ENCODE data around the gene LCP2.

Gene LCP2

DNA sequence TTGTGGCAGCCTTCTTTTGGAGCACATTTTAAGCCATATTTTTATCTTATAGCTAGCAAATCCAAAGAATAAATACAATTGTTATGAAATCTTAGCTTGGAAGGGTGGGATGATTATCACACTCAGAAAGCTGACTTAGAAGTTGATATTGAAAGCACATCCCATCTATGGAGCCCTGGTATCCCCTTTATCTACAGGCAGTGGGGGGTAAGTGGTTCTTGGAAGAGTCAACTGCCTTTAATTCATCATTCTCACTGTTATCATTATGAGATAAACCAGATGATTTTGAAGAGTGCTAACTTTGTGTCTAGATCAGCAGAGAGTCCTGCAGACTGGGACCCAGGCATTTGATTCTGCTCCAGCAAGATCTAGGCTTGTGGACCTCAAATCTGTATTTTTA lies 3.0 kb downstream of the LCP2 start:
- no peak for DNase-seq

GRCh38 chr5:170294057-170294456 lies 3.5 kb downstream of the LCP2 start:
- no peak for DNase-seq

- DNase-seq, result no peak
Measured at GRCh38 chr5:170293273-170293672, 4.3 kb downstream of the LCP2 start.

DNA sequence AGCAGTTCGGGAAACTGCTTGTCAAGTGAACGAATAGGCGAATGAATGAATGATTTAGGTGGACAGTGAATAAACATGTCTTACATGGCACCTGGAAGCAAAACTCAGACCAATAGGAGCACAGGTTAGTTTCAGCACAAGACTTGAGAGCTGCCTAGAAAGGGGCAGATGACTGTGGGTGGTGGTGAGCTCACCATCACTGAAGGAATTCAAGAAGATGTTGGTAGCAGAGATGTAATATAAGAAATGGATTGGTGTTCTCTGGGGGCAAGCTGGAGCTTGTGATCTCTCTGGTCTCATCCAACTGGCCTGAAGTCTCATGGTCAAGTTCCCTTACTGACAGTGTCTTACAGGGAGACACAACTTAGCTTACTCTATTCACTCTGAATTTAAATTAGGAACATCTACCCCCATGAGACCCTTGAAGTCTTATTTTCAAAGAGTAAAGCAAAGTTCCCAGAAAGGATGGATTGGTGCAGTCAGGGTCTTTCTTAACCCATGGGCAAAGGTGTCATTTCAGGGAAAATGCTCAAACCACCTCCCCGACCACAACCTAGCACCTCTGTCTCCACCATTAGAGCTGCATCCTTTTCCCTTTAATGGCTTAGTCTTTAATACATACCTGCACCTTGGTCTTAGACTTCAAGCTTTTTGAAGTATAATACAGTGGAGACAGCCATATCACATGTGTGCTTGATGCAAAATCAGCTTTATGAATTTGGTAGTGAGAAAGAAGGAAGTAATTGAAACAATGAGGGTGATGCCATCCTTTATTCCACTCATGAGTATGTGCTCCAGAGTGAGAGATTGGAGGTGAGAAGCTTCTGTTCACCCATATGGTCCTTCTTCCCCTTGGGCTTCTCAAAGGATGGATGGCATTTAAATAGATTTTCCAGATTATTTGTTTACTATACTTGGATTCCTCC lies 5.1 kb downstream of the LCP2 start:
- DNase-seq, result no peak

DNA sequence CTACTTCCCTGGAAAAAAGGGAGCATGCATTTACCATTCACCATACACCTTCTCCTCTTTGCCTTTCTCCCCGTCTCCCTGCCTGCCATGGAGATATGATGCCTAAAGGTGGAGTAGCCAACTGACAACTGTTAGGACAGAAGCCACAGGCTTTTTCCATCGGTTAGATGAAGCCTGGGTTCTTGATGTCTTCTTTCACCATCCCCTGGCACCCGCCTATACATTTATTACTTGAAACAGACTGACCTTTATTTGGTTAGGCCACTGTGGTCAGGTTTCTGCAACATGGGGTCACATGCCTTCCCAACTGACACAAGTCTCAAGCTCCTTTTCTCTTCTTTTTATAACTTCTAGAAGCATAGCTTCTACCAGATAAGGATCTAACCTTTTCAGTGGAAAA lies 7.1 kb downstream of the LCP2 start:
- no peak for DNase-seq

GRCh38 chr5:170289764-170290163 lies 7.8 kb downstream of the LCP2 start:
- DNase-seq, result no peak

DNA sequence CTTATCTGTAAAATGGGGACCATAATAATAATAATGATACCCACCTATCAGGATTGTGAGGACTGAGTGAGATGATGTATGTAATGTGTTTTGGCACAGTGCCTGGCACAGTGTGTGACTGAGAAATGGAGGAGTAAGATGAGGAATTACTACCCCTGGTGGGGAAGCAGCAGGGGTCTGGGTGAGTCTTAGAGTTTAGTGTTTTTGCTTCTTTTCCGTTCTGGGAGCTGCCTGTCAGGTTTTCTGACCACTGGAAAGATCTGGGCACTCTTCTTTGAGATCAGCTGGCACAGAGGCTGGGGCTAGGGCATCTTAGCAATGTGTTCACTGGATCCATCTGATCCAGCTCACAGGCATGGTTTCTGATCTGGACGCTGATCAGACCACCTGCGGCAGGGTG lies 8.5 kb downstream of the LCP2 start:
- no peak for DNase-seq

DNA sequence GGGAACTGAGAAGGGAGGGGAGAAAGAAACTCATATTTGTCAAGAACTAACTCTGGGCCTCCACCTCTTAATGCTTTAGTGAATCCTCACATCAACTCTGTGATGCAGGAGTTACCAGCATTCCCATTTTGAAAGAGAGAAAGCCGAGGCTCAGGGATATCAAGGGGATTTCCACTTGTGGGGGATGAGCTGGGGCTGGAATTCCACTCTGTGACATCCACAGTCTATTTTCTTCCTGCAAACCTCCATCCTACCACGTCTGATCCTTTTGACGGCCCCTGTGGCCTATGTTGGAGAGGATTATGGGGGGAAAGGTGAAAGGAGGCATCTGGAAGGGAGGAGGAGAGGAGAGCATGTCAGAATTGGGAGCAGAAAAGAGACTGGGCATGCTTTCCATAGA lies 9.0 kb downstream of the LCP2 start:
- DNase-seq, result no peak

DNA sequence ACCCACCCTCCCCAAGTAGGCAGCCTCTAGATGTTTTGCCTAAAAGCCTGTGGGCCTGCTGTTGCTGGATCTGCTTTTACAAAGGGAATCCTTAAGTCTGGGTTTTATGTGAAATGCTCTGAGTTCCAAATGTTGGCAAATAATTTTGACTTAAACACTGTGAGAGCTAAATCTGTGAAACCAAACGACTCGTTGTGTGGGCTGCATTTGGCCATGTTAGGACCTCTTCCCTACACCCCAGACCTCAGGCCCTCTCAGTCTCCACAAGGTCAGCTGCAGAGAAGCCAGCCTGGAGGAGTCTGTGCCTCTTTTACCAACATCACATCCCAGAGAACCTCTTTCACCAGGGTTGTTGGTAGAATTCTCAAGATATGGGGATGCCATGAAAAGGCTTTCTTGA lies 9.4 kb downstream of the LCP2 start:
- DNase-seq, result no peak

DNA sequence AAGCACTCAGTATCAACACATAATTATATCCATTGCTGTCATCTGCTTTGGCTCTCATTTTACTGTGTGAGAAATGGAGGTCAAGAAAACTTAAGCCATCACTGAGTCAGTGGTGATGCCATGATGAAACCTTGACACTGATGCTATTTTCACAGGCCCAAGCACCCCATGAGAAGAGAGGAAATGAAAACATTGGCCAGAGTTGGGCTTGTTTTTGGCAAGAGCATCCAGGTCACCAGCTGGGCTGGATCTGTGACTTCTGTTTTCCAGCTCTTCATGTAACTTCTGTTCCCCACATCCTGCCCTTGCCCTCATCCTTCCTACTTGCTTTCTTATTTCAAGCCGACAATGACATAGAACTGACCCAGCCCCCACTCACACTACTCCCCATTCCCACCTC lies 10.0 kb downstream of the LCP2 start:
- DNase-seq, result no peak

GRCh38 chr5:170286386-170286925 lies 11.1 kb downstream of the LCP2 start:
- DNase-seq, result no peak

DNA sequence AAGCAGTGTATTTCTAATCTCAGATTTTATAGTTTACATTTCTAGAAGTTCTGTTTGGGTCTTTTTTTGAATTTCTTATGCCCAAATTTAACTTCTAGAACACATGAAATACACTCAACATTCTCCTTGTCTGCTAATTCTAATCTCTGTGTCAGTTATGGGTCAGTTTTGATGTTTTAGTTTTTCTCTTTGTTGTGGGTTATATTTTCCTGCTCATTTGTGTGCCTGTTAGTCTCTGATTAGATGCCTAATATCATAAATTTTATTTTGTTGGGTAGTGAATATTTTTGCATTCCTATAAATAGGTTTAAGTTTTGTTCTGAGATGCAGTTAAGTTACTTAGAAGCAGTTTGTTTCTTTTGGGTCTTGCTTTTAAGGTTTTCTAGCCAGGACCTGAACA lies 12.4 kb downstream of the LCP2 start:
- no peak for DNase-seq

DNA sequence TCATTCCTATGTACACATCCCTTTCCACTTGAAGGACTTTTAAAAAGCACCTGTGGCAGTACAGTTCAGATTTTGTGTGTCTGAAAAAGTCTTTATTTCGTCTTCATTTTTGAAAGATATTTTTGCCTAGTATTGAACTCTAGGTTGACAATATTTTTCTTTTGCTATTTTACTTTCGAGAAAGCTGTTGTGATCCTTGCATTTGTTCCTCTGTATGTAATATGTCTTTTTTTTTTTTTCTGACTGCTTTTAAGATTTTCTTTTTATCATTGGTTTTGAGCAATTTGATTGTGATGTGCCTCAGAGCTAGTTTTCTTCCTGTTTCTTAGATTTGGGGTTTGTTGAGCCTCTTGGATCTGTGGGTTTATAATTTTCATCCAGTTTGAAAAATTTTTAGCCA lies 13.3 kb downstream of the LCP2 start:
- no peak for DNase-seq

- DNase-seq, result no peak
Measured at GRCh38 chr5:170283296-170283695, 14.3 kb downstream of the LCP2 start.

DNA sequence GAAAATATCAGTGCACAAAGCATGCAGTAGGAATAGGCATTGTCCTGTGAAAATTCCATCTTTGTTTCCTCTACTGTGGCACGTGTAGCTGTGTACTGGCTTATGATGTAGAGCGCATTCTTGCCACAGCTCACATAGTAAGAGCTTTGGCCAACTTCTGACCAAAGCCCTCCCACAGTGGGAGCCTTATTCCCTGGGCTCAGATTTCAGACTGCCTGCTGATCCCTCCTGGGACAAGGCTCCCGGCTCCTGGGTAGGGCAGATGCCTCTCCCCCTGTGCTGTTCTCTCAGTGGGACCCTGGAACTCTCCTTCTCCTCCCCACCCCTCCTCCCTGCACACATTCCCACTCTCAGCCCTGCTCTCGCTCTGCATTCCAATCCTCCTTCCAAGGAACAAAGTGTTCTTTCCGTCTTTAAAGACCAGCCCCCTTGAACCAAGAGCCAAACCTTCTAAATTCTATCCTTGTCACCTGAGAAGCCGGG lies 17.5 kb downstream of the LCP2 start:
- no peak for DNase-seq

GRCh38 chr5:170279459-170279817 lies 18.1 kb downstream of the LCP2 start:
- DNase-seq, result no peak

DNA sequence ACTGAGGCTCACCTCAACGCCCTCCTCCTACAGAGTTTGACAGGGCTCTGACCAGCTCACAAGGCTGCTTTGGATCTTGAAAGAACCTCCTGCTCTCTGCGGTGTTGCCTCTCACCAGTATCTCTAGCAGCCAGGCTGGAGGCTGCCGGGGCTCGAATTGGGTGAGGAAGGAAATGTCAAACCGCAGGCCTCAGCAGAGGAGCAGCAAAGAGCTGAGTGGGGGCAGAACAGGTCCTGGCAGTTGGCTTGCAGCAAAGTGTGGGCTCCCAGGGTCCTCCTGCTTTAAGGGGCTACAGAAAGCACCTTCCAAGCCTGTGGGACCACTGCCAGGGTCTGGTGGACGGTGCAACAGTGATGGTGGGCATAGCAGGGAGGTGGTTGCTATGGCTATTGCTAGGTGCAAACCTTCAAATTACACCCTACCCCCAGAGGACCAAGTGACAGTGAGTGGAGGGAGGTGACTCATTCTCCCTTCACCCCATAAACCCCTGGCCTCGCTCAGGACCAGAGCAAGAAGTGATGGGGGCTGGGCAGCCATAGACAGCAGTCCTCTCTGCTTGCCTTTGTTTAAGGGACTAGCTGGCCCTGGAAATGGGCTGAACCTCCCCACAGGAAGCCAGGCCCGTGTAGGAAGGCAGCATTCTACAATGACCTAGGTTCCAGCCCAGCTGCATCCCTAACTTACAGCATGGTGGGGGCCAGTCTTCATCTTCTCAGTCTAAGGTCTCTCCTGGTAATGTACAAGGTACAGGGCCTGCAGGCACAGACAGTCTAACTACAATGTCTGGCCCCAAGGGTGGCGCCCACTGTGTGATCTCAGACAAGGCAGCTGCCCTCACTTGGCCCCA lies 18.7 kb downstream of the LCP2 start:
- DNase-seq, result no peak

GRCh38 chr5:170277867-170278281 lies 19.7 kb downstream of the LCP2 start:
- DNase-seq, result no peak

- no peak for DNase-seq
Measured at GRCh38 chr5:170276140-170276539, 21.4 kb downstream of the LCP2 start.

- DNase-seq, result no peak
Measured at GRCh38 chr5:170275376-170275994, 22.1 kb downstream of the LCP2 start.

DNA sequence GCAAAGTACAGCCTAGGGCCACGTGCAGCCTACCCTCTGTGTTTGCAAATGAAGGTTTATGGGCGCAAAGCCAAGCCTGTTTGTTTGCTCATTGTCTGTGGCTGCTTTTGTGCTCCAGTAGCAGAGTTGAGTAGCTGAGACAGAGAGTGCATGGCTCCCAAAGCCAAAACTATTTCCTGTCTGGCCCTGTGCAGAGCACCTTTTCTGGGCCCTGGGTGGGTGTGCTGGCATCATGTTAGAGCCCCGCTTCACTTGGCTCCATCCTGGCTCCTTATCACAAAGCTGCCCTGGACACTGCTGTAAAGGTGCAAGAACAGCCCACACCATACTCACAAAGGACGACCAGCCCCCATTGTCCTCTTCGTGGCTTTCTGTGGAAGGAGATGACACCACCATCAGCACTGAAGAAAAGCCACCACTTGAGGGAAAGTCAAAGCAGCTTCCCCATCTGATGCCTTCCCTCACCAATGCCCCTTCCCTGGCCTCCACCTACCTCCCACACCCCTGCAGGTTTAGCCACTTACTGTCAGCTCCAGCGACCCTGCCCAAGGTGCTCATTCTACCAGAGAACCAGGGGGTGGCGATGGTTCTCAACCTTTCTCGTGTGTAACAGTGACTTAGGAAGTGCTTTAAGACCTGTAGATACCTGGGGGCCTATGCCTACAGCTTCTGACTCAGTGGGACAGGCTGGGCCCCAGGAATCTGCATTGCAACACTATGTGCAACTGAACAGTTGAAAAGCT lies 23.4 kb downstream of the LCP2 start:
- peak; percentile 72 for DNase-seq

DNA sequence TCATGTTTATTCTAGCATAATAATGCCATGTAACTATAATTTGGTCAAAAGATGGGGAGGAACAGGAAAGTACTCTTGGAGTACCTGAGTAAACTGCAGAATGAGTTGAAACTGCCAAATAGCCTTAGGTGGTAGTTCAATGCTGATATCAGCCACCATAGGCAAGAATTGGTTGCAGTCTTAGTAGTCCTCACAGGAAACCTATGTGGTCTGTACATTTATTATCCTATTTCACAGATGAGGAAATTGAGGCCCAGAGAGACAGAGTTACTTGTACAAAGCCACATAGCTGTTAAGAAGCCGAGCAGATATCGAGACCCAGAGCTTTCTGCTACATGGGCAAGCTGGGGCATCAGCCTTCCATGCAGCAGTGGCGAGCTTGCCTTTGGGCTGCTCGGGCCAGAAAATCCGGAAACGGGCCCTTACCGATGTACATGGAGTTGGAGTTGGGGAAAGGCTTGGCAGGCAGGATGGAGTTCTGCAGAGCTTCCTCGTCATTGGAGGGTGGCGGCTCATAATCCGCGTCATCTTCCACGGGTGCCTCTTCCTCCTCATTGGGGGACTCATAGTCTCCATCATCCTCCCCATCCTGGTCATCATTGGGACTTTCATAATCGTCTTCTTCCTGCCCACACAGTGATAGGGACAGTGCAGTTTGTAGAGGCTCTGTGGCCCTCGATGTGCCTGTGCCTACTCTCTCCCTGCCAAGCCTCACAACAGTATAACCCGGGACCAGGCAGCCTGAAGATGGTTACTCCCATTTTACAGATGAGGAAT lies 27.1 kb downstream of the LCP2 start:
- DNase-seq, result no peak
